Kidney epithelial cell (primary cell): ENCODE results near the gene VIPR2. TPM values are rescaled to one million over a fixed set of nuclear protein-coding genes. Genes with fewer than 3 reads are reported as not detected.

ENCODE experiments used
- DNase-seq: peaks from one replicate; pipeline ENCODE4 v3.0.0-alpha.2; 2010; ENCODE audit warnings: low read depth
- H3K27me3 ChIP-seq: 2 replicates; pipeline ENCODE4 v1.6.0; 2011; ENCODE audit warnings: low read length; ENCODE audit not compliant: control insufficient read depth, insufficient read depth
- H3K36me3 ChIP-seq: 2 replicates; pipeline ENCODE4 v1.5.1; 2011; ENCODE audit warnings: low read length; ENCODE audit not compliant: control insufficient read depth, insufficient read depth
- H3K4me3 ChIP-seq: 2 replicates; pipeline ENCODE4 v1.5.1; 2011; ENCODE audit warnings: low read depth, mild to moderate bottlenecking, control low read depth, low read length
- CTCF ChIP-seq: IDR thresholded peaks from 2 replicates; pipeline ENCODE4 v1.5.1; 2011; ENCODE audit warnings: mild to moderate bottlenecking, moderate library complexity, low read length, control low read depth, inconsistent platforms; ENCODE audit not compliant: insufficient read depth, poor library complexity, severe bottlenecking
- total RNA-seq: library from RNA; depleted of rRNA; stranded (reverse); fragments of >200 nt; gene quantifications from 2 replicates; pipeline ENCODE4 v1.2.3, GENCODE V29; 2015

The VIPR2 gene
- not detected in 2 replicates for total RNA-seq

GRCh38 chr7:159144758-159145489 lies at the start of gene VIPR2:
VIPR2 (minus strand) TSS chr7:159144867; CDS start chr7:159144771, 96 bp downstream.
- H3K36me3 ChIP-seq: no peaks in the 10 kb centered on the region
- H3K27me3 ChIP-seq: peaks cover 27% of the 10 kb centered on the region
- no peak within 1 kb of the TSS for H3K4me3 ChIP-seq
- TF ChIP-seq CTCF: no peak
- no peak for DNase-seq

DNA sequence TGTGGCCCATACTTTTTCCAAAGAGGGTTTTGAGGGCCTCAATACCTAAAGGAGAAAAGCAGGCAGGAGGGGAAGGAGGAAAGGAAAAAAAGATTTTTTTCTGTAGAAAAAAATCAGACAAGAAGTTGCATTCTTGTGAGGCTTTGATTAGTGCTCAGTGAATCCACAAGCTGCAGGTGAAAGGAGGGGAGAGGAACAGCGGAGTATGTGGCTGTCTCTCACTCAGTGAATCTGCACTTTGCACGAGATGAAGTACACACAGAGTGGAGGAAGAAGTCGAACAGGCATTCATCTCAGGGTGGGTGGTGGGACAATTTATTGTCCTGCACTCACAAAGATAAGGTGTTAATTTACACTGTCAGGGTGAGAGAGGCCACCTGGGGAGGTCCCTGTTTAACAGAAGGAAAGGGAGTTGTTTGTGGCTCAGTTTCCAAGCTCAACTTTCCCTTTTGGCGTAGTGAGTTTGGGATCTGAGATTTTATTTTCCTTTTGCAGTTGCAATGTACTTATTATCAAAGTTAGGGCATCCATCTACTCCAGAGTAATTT lies 49.0 kb upstream of the VIPR2 start:
- no peaks in the 10 kb centered on the region for H3K27me3 ChIP-seq
- no peak overlapping the region for H3K4me3 ChIP-seq
- DNase-seq: no peak
- H3K36me3 ChIP-seq: no peaks in the 10 kb centered on the region
- TF ChIP-seq CTCF: no peak

DNA sequence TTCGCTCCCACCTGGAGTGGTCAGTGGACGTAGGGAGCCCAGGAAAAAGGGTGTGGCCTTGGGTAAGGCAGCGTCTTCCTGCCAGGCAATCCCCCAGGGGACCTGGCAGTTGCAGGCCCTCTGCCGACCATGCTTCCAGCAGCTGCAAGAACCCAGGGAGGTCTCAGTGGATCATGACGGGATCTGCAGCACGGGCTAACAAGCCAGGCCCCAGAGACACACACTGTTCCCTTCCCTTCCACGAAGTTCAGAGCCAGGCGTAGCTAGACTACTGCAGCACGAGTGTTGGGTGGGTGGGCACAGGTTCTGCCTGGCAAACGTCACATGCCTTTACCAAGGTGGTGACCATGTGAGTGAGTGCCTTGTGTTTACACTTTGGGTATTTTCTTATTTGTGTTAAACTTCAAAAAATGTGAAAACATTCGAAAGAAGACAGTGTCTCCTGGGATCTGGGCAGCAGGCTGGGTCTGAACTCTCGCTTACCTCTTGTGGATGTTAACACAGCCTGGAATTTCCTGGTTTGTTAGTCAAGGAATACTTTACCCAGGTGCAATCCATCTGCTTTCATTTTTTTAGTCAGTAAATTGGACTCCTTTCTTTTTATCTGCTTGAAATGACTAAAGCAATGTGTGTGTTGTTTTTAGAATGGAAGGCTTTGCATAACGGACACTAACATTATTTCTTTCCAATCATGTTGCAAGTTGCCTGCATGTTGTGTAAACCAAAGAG lies 48.2 kb upstream of the VIPR2 start:
- TF ChIP-seq CTCF: no peak
- no peaks in the 10 kb centered on the region for H3K27me3 ChIP-seq
- no peak overlapping the region for H3K4me3 ChIP-seq
- no peak for DNase-seq
- H3K36me3 ChIP-seq: no peaks in the 10 kb centered on the region

GRCh38 chr7:159192013-159192412 lies 47.3 kb upstream of the VIPR2 start:
- H3K27me3 ChIP-seq: no peaks in the 10 kb centered on the region
- no peak overlapping the region for H3K4me3 ChIP-seq
- no peak for TF ChIP-seq CTCF
- H3K36me3 ChIP-seq: no peaks in the 10 kb centered on the region
- DNase-seq: no peak

GRCh38 chr7:159191236-159191635 lies 46.6 kb upstream of the VIPR2 start:
- Histone ChIP-seq H3K27me3 (no peaks in the 10 kb centered on the region), H3K36me3 (no peaks in the 10 kb centered on the region), H3K4me3 (no peak overlapping the region)
- TF ChIP-seq CTCF: no peak
- DNase-seq: no peak
